GM12878 (cell line): ENCODE measurements around the gene CNTLN. TPM values are rescaled to one million over a fixed set of nuclear protein-coding genes. Genes with fewer than 3 reads are reported as not detected.

Experiments
- ASH2L ChIP-seq: fragments of 300-600, 200-600 bp; sonication (generic); IDR thresholded peaks from 2 replicates; pipeline ENCODE4 v1.6.1; 2017; ENCODE audit warnings: low read depth, mild to moderate bottlenecking, borderline replicate concordance
- EED ChIP-seq: sonication (generic); IDR thresholded peaks from 2 replicates; pipeline ENCODE4 v1.6.1; 2016; ENCODE audit warnings: antibody characterized with exemption, low read depth
- HDAC2 ChIP-seq: fragments of 200-600 bp; sonication (generic); IDR thresholded peaks from 2 replicates; pipeline ENCODE4 v1.6.1; 2017
- RCOR1 ChIP-seq: conservative IDR thresholded peaks from 2 replicates; pipeline ENCODE4 v1.6.1; 2012; ENCODE audit warnings: low read depth, low read length, improper control_type of control experiment
- polyA plus RNA-seq, 11 experiments: library from polyadenylated mRNA; depleted of rRNA in 4 of 11; unstranded in 6 of 11; stranded (reverse) in 5 of 11; fragments of >200 nt; fragmentation: Nextera tagmentation in 4 of 11; fragmentation: Illumina TruSeq in 1 of 11; extraction: Ambion mirVana in 4 of 11; extraction: Trizol in 1 of 11; gene quantifications; 1 replicate in 1 of 11; 2 replicates in 10 of 11; pipeline versions ENCODE4 v1.2.1 to v1.2.3, GENCODE V29; 2011 to 2016; ENCODE audit warnings: inconsistent platforms in 2 of 11, missing spikeins in 2 of 11, low read depth in 1 of 11
- total RNA-seq, 4 experiments: library from RNA; depleted of rRNA in 3 of 4; stranded (reverse); fragments of >200 nt in 3 of 4; fragmentation: Illumina TruSeq in 1 of 4; extraction: Trizol in 1 of 4; gene quantifications; 2 replicates each; pipeline versions ENCODE4 v1.2.1 to v1.2.3, GENCODE V29; 2013 to 2021
- TF ChIP-seq, protein P1 (sequence below): IDR thresholded peaks from 2 replicates; pipeline ENCODE4 v1.6.1; 2012; ENCODE audit warnings: improper control_type of control experiment, low read depth, low read length; ENCODE audit not compliant: insufficient replicate concordance
- TF ChIP-seq, protein P2 (sequence below): fragments of 150-350 bp; IDR thresholded peaks from 2 replicates; pipeline ENCODE4 v1.6.1; 2014; ENCODE audit warnings: mild to moderate bottlenecking, low read depth, low read length
- TF ChIP-seq, protein P3 (sequence below): fragments of 450-650 bp; IDR thresholded peaks from 2 replicates; pipeline ENCODE4 v1.6.1; 2014; ENCODE audit warnings: mild to moderate bottlenecking

CNTLN gene
- total and polyA plus RNA-seq, 10 of the 15 experiments (the other 5 are each of a cell fraction or from before 2014, with no cell fraction given) = 0.01 to 7.0 (median 0.03) TPM; not detected in 4

DNA sequence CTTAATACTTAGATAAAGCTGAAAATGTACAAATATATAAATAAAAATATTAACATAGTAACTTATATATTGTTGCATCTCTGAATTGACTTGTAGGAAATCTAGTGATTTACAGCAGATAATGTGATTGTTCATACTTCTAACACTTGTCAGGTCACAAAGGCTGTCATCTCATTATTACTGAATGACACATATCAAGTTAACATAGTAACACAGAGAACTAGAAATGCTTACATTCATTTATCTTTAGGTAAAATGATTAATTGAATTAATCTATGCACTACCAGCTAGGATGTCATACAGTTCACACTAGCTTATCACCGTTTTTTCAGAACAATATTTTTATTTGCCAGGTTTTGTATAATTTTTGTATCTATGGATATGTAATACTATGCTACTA lies 254.2 kb downstream of the CNTLN start (continued):
- TF ChIP-seq, protein P1, sequence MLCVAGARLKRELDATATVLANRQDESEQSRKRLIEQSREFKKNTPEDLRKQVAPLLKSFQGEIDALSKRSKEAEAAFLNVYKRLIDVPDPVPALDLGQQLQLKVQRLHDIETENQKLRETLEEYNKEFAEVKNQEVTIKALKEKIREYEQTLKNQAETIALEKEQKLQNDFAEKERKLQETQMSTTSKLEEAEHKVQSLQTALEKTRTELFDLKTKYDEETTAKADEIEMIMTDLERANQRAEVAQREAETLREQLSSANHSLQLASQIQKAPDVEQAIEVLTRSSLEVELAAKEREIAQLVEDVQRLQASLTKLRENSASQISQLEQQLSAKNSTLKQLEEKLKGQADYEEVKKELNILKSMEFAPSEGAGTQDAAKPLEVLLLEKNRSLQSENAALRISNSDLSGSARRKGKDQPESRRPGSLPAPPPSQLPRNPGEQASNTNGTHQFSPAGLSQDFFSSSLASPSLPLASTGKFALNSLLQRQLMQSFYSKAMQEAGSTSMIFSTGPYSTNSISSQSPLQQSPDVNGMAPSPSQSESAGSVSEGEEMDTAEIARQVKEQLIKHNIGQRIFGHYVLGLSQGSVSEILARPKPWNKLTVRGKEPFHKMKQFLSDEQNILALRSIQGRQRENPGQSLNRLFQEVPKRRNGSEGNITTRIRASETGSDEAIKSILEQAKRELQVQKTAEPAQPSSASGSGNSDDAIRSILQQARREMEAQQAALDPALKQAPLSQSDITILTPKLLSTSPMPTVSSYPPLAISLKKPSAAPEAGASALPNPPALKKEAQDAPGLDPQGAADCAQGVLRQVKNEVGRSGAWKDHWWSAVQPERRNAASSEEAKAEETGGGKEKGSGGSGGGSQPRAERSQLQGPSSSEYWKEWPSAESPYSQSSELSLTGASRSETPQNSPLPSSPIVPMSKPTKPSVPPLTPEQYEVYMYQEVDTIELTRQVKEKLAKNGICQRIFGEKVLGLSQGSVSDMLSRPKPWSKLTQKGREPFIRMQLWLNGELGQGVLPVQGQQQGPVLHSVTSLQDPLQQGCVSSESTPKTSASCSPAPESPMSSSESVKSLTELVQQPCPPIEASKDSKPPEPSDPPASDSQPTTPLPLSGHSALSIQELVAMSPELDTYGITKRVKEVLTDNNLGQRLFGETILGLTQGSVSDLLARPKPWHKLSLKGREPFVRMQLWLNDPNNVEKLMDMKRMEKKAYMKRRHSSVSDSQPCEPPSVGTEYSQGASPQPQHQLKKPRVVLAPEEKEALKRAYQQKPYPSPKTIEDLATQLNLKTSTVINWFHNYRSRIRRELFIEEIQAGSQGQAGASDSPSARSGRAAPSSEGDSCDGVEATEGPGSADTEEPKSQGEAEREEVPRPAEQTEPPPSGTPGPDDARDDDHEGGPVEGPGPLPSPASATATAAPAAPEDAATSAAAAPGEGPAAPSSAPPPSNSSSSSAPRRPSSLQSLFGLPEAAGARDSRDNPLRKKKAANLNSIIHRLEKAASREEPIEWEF = no peak
- TF ChIP-seq ASH2L (no peak), EED (no peak), HDAC2 (no peak), RCOR1 (no peak)
- TF ChIP-seq, protein P2, sequence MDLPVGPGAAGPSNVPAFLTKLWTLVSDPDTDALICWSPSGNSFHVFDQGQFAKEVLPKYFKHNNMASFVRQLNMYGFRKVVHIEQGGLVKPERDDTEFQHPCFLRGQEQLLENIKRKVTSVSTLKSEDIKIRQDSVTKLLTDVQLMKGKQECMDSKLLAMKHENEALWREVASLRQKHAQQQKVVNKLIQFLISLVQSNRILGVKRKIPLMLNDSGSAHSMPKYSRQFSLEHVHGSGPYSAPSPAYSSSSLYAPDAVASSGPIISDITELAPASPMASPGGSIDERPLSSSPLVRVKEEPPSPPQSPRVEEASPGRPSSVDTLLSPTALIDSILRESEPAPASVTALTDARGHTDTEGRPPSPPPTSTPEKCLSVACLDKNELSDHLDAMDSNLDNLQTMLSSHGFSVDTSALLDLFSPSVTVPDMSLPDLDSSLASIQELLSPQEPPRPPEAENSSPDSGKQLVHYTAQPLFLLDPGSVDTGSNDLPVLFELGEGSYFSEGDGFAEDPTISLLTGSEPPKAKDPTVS = no peak
- TF ChIP-seq, protein P3, sequence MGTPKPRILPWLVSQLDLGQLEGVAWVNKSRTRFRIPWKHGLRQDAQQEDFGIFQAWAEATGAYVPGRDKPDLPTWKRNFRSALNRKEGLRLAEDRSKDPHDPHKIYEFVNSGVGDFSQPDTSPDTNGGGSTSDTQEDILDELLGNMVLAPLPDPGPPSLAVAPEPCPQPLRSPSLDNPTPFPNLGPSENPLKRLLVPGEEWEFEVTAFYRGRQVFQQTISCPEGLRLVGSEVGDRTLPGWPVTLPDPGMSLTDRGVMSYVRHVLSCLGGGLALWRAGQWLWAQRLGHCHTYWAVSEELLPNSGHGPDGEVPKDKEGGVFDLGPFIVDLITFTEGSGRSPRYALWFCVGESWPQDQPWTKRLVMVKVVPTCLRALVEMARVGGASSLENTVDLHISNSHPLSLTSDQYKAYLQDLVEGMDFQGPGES = no peak
